H1 (cell line): ENCODE results near the gene SLC35D2. TPM values are rescaled to one million over a fixed set of nuclear protein-coding genes. Genes with fewer than 3 reads are reported as not detected.

Experiments
- CTCF ChIA-PET: fragments of 300-600 bp; sonication (Branson Sonifier 250); formaldehyde crosslinking; loops from one replicate; lab custom pipeline; 2021; ENCODE audit not compliant: partially characterized antibody; lab: Charles Lee
- POLR2A ChIA-PET: fragments of 300-600 bp; sonication (Branson Sonifier 250); formaldehyde crosslinking; loops from one replicate; lab custom pipeline; 2021; ENCODE audit warnings: inconsistent platforms; ENCODE audit not compliant: partially characterized antibody; lab: Charles Lee
- DNase-seq, 2 experiments: peaks; one replicate each; pipeline versions ENCODE4 v3.0.0 to v3.0.0-alpha.2; 2010 to 2022; ENCODE audit warnings: low spot score in 2 of 2, low read depth in 1 of 2, mixed read lengths in 1 of 2
- FAIRE-seq: peaks from 2 replicates; lab custom pipeline; 2011; peaks lifted over from hg19 to GRCh38; lab: Jason Lieb, UNC
- H2AFZ ChIP-seq: 2 replicates; pipeline ENCODE4 v1.8.1; 2012; ENCODE audit warnings: low read length, inconsistent platforms
- H2AK5ac ChIP-seq: 2 replicates; pipeline ENCODE4 v1.6.1; 2013; ENCODE audit warnings: low read depth, low read length
- H2BK120ac ChIP-seq: replicated peaks from 2 replicates; pipeline ENCODE3; 2013; ENCODE audit warnings: low read depth, low read length, inconsistent platforms
- H2BK12ac ChIP-seq: 2 replicates; pipeline ENCODE4 v1.6.1; 2013; ENCODE audit warnings: low read depth, low read length
- H2BK15ac ChIP-seq: 2 replicates; pipeline ENCODE4 v1.6.1; 2013; ENCODE audit warnings: low read length
- H2BK20ac ChIP-seq: 2 replicates; pipeline ENCODE4 v1.6.1; 2013; ENCODE audit warnings: low read length
- H2BK5ac ChIP-seq: 2 replicates; pipeline ENCODE4 v1.6.1; 2013; ENCODE audit warnings: low read depth, low read length
- H3K14ac ChIP-seq: 2 replicates; pipeline ENCODE4 v1.6.1; 2013; ENCODE audit warnings: inconsistent platforms; ENCODE audit not compliant: insufficient read length
- H3K18ac ChIP-seq: 2 replicates; pipeline ENCODE4 v1.6.1; 2013; ENCODE audit warnings: low read length; ENCODE audit errors: extremely low read depth
- H3K23ac ChIP-seq: 2 replicates; pipeline ENCODE4 v1.6.1; 2013; ENCODE audit warnings: inconsistent platforms; ENCODE audit not compliant: insufficient read length
- H3K23me2 ChIP-seq: 2 replicates; pipeline ENCODE4 v1.6.1; 2013; ENCODE audit warnings: low read depth, low read length
- H3K27ac ChIP-seq: 2 replicates; pipeline ENCODE4 v1.6.1; 2011; ENCODE audit warnings: low read depth, low read length, inconsistent platforms
- H3K27me3 ChIP-seq, 4 experiments: replicated peaks in 1 of 4; 1 replicate in 1 of 4; 2 replicates in 3 of 4; pipeline versions ENCODE4 v1.6.1 to v1.8.1; 2011 to 2013; ENCODE audit warnings: low read length in 3 of 4, mild to moderate bottlenecking in 3 of 4, inconsistent platforms in 2 of 4, mixed read lengths in 2 of 4, moderate library complexity in 1 of 4; ENCODE audit not compliant: control insufficient read depth in 3 of 4, insufficient read depth in 3 of 4; ENCODE audit errors: extremely low read depth in 1 of 4
- H3K36me3 ChIP-seq, 4 experiments: 2 replicates each; pipeline versions ENCODE4 v1.6.1 to v1.8.1; 2011 to 2013; ENCODE audit warnings: mild to moderate bottlenecking in 4 of 4, low read length in 3 of 4, moderate library complexity in 2 of 4, control low read depth in 1 of 4, inconsistent platforms in 1 of 4; ENCODE audit not compliant: insufficient read depth in 4 of 4, control insufficient read depth in 2 of 4
- H3K4ac ChIP-seq: replicated peaks from 2 replicates; pipeline ENCODE3; 2013; ENCODE audit warnings: low read length, low read depth, mixed read lengths, inconsistent platforms; ENCODE audit not compliant: insufficient read length
- H3K4me1 ChIP-seq, 4 experiments: replicated peaks in 1 of 4; 1 replicate in 1 of 4; 2 replicates in 3 of 4; pipeline versions ENCODE4 v1.6.1 to v1.8.1; 2011 to 2013; ENCODE audit warnings: low read length in 3 of 4, inconsistent platforms in 2 of 4, mixed read lengths in 1 of 4; ENCODE audit not compliant: insufficient read depth in 4 of 4, control insufficient read depth in 3 of 4
- H3K4me2 ChIP-seq, 2 experiments: 2 replicates each; pipeline versions ENCODE4 v1.6.1 to v1.8.1; 2011 to 2013; ENCODE audit warnings: low read depth in 2 of 2, low read length in 2 of 2, control low read depth in 1 of 2, inconsistent platforms in 1 of 2, mild to moderate bottlenecking in 1 of 2; ENCODE audit not compliant: insufficient read depth in 1 of 2
- H3K4me3 ChIP-seq, 4 experiments: fragments of 200-600, 300-600 bp in 1 of 4; sonication (generic), shearing (Covaris generic), sonication (Bioruptor Twin) in 1 of 4; 2 replicates each; pipeline versions ENCODE4 v1.5.1 to v1.8.1; 2011 to 2016; ENCODE audit warnings: low read length in 4 of 4, low read depth in 3 of 4, control low read depth in 2 of 4, inconsistent platforms in 2 of 4, mild to moderate bottlenecking in 2 of 4, mixed read lengths in 1 of 4, moderate library complexity in 1 of 4; ENCODE audit not compliant: insufficient read depth in 2 of 4; ENCODE audit errors: extremely low read depth in 1 of 4
- H3K56ac ChIP-seq: replicated peaks from 2 replicates; pipeline ENCODE3; 2013; ENCODE audit warnings: low read depth, mild to moderate bottlenecking, mixed read lengths, low read length, inconsistent platforms; ENCODE audit not compliant: insufficient read length
- H3K79me1 ChIP-seq: 2 replicates; pipeline ENCODE4 v1.6.1; 2013; ENCODE audit warnings: low read depth, low read length, control low read depth
- H3K79me2 ChIP-seq, 2 experiments: 2 replicates each; pipeline versions ENCODE4 v1.6.1 to v1.8.1; 2012 to 2013; ENCODE audit warnings: low read length in 2 of 2, mild to moderate bottlenecking in 2 of 2, inconsistent platforms in 1 of 2; ENCODE audit not compliant: insufficient read depth in 2 of 2, control insufficient read depth in 1 of 2
- H3K9ac ChIP-seq, 4 experiments: replicated peaks in 1 of 4; 1 replicate in 1 of 4; 2 replicates in 3 of 4; pipeline versions ENCODE4 v1.6.1 to v1.8.1; 2011 to 2013; ENCODE audit warnings: low read depth in 3 of 4, low read length in 3 of 4, control low read depth in 2 of 4, mild to moderate bottlenecking in 2 of 4, moderate library complexity in 2 of 4, inconsistent platforms in 1 of 4; ENCODE audit errors: extremely low read depth in 1 of 4
- H3K9me3 ChIP-seq, 2 experiments: 2 replicates each; pipeline versions ENCODE4 v1.6.1 to v1.8.1; 2012 to 2013; ENCODE audit warnings: mild to moderate bottlenecking in 2 of 2, moderate library complexity in 2 of 2, control low read depth in 1 of 2, inconsistent platforms in 1 of 2, low read depth in 1 of 2, low read length in 1 of 2, mixed read lengths in 1 of 2; ENCODE audit not compliant: insufficient read depth in 2 of 2
- H4K20me1 ChIP-seq, 2 experiments: replicated peaks in 1 of 2; 2 replicates each; pipeline versions ENCODE3 to v1.8.1; 2011 to 2013; ENCODE audit warnings: inconsistent platforms in 2 of 2, low read length in 2 of 2, mild to moderate bottlenecking in 1 of 2; ENCODE audit not compliant: insufficient read depth in 2 of 2, control insufficient read depth in 1 of 2
- H4K5ac ChIP-seq: 2 replicates; pipeline ENCODE4 v1.6.1; 2013; ENCODE audit warnings: low read length, low read depth, mixed read lengths, inconsistent platforms; ENCODE audit not compliant: insufficient read length
- H4K8ac ChIP-seq: 2 replicates; pipeline ENCODE4 v1.8.0; 2013; ENCODE audit warnings: mild to moderate bottlenecking, moderate library complexity, low read length, inconsistent platforms; ENCODE audit not compliant: insufficient read depth; ENCODE audit errors: extremely low read depth
- H4K91ac ChIP-seq: replicated peaks from 2 replicates; pipeline ENCODE3; 2013; ENCODE audit warnings: low read length, mixed read lengths, inconsistent platforms; ENCODE audit not compliant: insufficient read length
- POLR2A ChIP-seq, 2 experiments: IDR thresholded peaks; 1 replicate in 1 of 2; 2 replicates in 1 of 2; pipeline ENCODE4 v1.6.1; 2011; ENCODE audit warnings: low read depth in 2 of 2, low read length in 2 of 2, mild to moderate bottlenecking in 2 of 2; ENCODE audit errors: control extremely low read depth in 1 of 2
- SP4 ChIP-seq: IDR thresholded peaks from 2 replicates; pipeline ENCODE4 v1.6.1; 2012; ENCODE audit warnings: low read length, inconsistent platforms
- WGBS, 2 experiments: shearing (Covaris generic) in 1 of 2; methylation state at CpG; one replicate each; pipeline versions ENCODE4 v1.1.6 to v1.1.7; 2013 to 2015; ENCODE audit warnings: low lambda C conversion rate in 2 of 2, mixed read lengths in 2 of 2, inconsistent platforms in 1 of 2, low coverage in 1 of 2, missing lambda C conversion rate in 1 of 2; ENCODE audit not compliant: insufficient replicate concordance in 2 of 2, insufficient coverage in 1 of 2, insufficient read length in 1 of 2; ENCODE audit errors: extremely low coverage in 1 of 2, missing lambda C conversion rate in 1 of 2; 5-methylcytosine and 5-hydroxymethylcytosine counted together
- polyA plus RNA-seq, 7 experiments: library from polyadenylated mRNA; depleted of rRNA in 3 of 7; stranded (reverse) in 5 of 7; unstranded in 2 of 7; fragments of >200 nt in 5 of 7; fragments of 200-250 nt in 2 of 7; gene quantifications; 1 replicate in 5 of 7; 2 replicates in 1 of 7; 4 replicates in 1 of 7; pipeline versions ENCODE4 v1.2.1 to v1.2.3, GENCODE V29; 2011 to 2013; ENCODE audit warnings: missing spikeins in 2 of 7, mixed read lengths in 2 of 7
- total RNA-seq: library from RNA; stranded (reverse); fragmentation: NEBNext Ultra II Directional; extraction: Animal tissue kit (Norgen Biotek cat#: 25700); gene quantifications from 2 replicates; pipeline ENCODE4 v1.2.1, GENCODE V29; 2021

Gene SLC35D2
- total and polyA plus RNA-seq, 2 of the 8 experiments (the other 6 are each of a cell fraction or from before 2014, with no cell fraction given) = 9.6 to 11.5 TPM

DNA sequence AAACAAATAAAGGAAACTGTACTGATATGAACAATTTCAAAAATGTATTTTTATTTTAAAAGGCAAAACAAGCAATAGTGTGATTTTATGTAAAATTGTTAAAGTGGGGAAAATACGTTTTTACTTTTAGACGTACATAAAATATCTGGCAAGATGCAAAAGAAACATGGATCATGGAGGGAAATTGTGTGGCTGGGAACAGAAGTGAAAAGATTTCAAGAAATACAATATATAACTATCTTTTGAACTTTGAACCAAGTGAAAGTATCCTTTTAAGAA lies 36.1 kb upstream of the SLC35D2 start:
- Histone ChIP-seq H2BK12ac (no peak overlapping the region), H2AFZ (no peak overlapping the region), H3K4ac (no peak overlapping the region), H3K23ac (no peak overlapping the region), H3K4me1 (peaks cover 3 to 14% (median 7%) of the 10 kb centered on the region in 4 experiments), H3K14ac (no peak overlapping the region), H3K79me1 (peaks cover 4% of the 10 kb centered on the region; the same call in 1 of the 2 replicates), H3K9me3 (no peaks in the 10 kb centered on the region), H2BK120ac (no peak overlapping the region), H2BK5ac (no peak overlapping the region; the same call in 1 of the 2 replicates), H3K4me3 (peak overlapping the region; percentile 82 to 98 (median 82)), H3K18ac (no peak overlapping the region), H3K9ac (peak overlapping the region in 1 of 4 experiments; percentile 24; a peak in 1 of 7 replicates), H2BK20ac (no peak overlapping the region), H2AK5ac (no peak overlapping the region), H3K4me2 (peak overlapping the region; percentile 75 to 98), H2BK15ac (no peak overlapping the region), H4K8ac (no peak overlapping the region), H4K91ac (no peak overlapping the region), H3K79me2 (peaks cover 2 to 23% of the 10 kb centered on the region in 2 experiments; a peak in 2 of 4 replicates), H4K5ac (no peak overlapping the region), H3K27me3 (no peaks in the 10 kb centered on the region), H3K23me2 (peaks cover 12% of the 10 kb centered on the region), H4K20me1 (peaks cover 2 to 6% of the 10 kb centered on the region in 2 experiments), H3K36me3 (no peaks in the 10 kb centered on the region), H3K56ac (no peak overlapping the region), H3K27ac (no peak overlapping the region)
- TF ChIP-seq POLR2A (IDR thresholded peaks at IDR 0.05; ENCODE audit: control extremely low read depth in 1 of 2, low read depth in 2 of 2, low read length in 2 of 2) = no peak
- TF ChIP-seq SP4 = 0 out of 2 replicates have a peak, but pooled peaks have one; percentile 1
- ChIA-PET POLR2A (interaction anchor here (0.6 to 1.2 kb wide), 6 partner anchors 10 to 235 kb away, joined by 3 read pairs; no protein-coding TSS in a partner anchor), CTCF (interaction anchor here (0.5 to 1.0 kb wide), 3 partner anchors 33 to 152 kb away, joined by 3 to 5 read pairs (median 3); no protein-coding TSS in a partner anchor)
- 26% methylated on average over 2 of the region's 2 CpGs; no CpG with 5 or more reads in 1 of the 2 experiments for WGBS, 2 experiments
- FAIRE-seq (no peak), DNase-seq (no peak)
